DOHH2 (cell line): Measurements from ENCODE around the gene RPL9.

Experiments
- CTCF ChIP-seq: fragments of 200-600 bp; sonication (generic); IDR thresholded peaks from one replicate; pipeline ENCODE4 v1.5.1; 2014; ENCODE audit warnings: antibody characterized with exemption, mild to moderate bottlenecking, low read depth, low read length; ENCODE audit not compliant: poor library complexity, severe bottlenecking
- EZH2phosphoT487 ChIP-seq: fragments of 200-600 bp; sonication (generic); IDR thresholded peaks from 2 replicates; pipeline ENCODE4 v1.6.1; 2017; ENCODE audit warnings: borderline replicate concordance, mild to moderate bottlenecking, antibody characterized with exemption, low read length, moderate library complexity, mixed read lengths

- TF ChIP-seq CTCF, result no peak
- TF ChIP-seq EZH2phosphoT487, result no peak
These were observed 36.9 kb upstream of the RPL9 start for GRCh38 chr4:39495446-39496213.
